Subcutaneous adipose tissue (tissue), 4 donors: ENCODE data around the gene SLC38A4. TPM values are rescaled to one million over a fixed set of nuclear protein-coding genes. Genes with fewer than 3 reads are reported as not detected.

Source experiments
- total RNA-seq, 4 donors: library from RNA; depleted of rRNA; stranded (reverse); fragments of >200 nt; gene quantifications; one replicate each; pipeline ENCODE4 v1.1.0, GENCODE V29; 2016
- TF ChIP-seq, protein P1 (sequence below): fragments of 450-650 bp; IDR thresholded peaks from one replicate; pipeline ENCODE4 v1.5.1; 2016; ENCODE audit warnings: low read depth, mild to moderate bottlenecking, control low read depth, antibody characterized with exemption, moderate library complexity

SLC38A4 gene
- total RNA-seq, result under 1 TPM in 1 of 4 donors, not detected in 3; 0.34 TPM

DNA sequence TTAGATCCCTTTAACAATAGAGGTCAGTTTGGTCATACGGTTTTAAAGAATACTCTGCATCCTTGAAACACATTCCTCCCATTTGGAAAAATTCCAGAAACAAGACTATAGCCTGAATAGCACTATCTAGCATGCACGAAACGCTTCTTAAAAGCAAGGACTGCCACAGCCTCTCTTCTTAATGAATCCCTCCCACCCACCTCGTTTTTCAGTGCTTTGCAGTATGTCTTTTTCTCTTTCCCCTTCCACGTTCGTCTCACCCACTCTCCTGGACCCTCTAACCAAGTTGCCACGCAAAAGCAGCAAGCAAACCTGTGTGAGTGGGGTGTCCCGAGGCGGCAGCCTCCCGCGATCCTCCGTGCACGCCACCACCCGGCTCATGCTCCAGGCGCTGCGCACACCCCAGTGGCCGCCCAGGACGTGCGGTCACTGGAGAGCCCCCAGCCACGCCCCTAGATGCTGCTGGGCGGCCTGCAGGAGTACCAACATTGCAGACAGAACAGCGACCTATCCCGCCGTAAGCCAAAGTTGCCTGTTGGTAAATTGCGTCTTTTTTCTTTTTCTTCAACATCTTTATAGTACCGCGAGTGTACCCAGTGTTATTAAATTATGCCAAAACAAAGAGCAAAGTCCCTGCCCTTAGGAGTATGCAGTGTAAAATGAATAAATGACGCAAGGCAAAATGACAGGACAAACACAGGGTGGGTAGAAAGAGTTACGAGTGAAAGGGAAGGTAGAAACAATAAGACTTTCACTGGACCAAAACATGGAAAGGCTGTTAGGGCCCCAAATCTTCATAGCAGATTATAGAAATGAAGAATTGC is at the start of gene SLC38A4:
TSS of gene SLC38A4 (minus strand) at position 407 of the 824 bp plus-strand sequence. CDS start 32,926 bp downstream, outside the sequence.
- TF ChIP-seq, protein P1, sequence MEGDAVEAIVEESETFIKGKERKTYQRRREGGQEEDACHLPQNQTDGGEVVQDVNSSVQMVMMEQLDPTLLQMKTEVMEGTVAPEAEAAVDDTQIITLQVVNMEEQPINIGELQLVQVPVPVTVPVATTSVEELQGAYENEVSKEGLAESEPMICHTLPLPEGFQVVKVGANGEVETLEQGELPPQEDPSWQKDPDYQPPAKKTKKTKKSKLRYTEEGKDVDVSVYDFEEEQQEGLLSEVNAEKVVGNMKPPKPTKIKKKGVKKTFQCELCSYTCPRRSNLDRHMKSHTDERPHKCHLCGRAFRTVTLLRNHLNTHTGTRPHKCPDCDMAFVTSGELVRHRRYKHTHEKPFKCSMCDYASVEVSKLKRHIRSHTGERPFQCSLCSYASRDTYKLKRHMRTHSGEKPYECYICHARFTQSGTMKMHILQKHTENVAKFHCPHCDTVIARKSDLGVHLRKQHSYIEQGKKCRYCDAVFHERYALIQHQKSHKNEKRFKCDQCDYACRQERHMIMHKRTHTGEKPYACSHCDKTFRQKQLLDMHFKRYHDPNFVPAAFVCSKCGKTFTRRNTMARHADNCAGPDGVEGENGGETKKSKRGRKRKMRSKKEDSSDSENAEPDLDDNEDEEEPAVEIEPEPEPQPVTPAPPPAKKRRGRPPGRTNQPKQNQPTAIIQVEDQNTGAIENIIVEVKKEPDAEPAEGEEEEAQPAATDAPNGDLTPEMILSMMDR, result no peak

GRCh38 chr12:46875095-46875494 is 49.3 kb upstream of the SLC38A4 start:
- TF ChIP-seq, protein P1, result no peak

DNA sequence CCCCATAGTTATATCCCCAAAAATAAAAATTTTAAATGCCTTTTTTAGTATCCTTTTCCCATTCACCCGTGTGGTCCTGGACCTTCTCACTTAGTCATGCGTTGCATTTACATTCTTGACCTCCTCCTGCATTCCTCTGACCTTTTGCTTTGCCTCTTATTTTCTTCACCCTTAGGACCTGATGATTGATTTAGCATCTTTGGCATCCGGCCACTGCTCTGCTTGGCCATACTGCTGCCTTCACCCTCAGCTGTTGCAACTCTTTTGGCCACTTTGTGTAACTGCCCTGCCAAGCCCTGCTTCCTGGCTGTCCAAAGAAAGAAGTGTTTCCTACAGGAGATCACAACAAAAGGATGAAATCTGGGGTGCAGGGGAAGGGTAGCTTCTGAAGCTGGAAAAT is 48.8 kb upstream of the SLC38A4 start:
- TF ChIP-seq, protein P1, result no peak

GRCh38 chr12:46872135-46872534 is 46.3 kb upstream of the SLC38A4 start:
- TF ChIP-seq, protein P1, result no peak

DNA sequence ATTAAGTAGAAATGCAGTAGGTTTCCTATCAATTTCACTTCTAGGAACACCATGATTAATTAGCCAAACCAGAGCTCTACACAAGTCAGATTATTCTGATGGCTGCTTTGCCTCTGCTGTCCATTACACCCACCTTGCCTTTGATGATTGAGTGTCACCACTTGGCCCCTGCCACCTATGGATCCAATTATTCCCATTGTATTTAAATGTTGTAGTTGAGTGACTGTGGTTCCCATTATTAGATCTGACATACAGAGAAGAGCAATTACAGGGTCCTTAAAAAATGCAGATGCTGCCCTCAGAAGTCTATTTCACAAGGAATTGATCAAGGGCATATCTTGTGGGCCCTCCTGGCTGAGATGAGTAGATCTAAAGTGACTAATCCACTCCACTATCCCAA is 39.5 kb upstream of the SLC38A4 start:
- TF ChIP-seq, protein P1, result no peak

DNA sequence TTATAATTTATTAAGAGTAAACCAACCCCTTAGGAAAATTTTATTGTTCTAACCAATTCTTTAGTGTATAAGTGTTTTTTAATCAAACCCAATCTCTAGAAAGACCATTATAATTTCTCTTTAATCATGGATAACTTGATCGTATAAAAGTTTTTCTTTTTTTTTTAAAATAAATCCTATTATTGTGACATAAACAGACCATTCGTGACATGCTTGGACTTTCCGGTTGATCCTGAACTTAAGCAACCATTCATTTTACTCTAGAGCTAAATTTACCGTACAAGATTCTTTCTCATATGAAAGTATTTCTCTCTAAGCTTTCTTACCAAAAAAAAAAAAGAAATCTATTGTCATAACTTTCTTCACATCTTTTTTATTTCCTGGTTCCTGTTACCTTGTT is 32.6 kb upstream of the SLC38A4 start:
- TF ChIP-seq, protein P1, result no peak

DNA sequence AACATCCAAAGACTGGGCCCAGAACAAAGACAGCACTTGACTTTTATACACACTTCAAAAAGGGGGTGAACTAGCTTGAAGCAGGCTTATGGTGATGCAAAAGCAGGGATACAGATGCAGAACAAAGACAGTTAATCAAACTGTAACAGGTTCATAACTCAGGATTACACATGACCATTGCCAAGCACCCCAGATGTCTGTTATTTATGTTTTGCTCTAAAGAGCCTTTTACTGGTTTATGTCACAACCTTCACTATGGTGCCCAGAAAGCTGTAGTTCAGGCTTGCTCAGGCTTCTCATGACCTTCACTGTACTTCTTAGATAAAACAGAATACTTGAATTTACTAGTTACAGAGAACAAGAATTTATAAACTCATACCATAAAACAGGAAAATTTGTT is 31.7 kb upstream of the SLC38A4 start:
- TF ChIP-seq, protein P1, result no peak
